Lower leg skin (tissue), 4 donors: ENCODE results near the gene TRIP10. TPM values are rescaled to one million over a fixed set of nuclear protein-coding genes. Genes with fewer than 3 reads are reported as not detected.

Experiments
- DNase-seq, 2 donors: peaks; one replicate each; pipeline ENCODE4 v3.0.0-alpha.2; 2019; ENCODE audit warnings: low spot score in 2 of 2
- H3K4me3 ChIP-seq: fragments of 200-600 bp; sonication (generic); 2 replicates; pipeline ENCODE4 v1.5.1; 2017; ENCODE audit warnings: mild to moderate bottlenecking, low read depth; ENCODE audit not compliant: poor library complexity, severe bottlenecking
- CTCF ChIP-seq, 3 donors: fragments of 450-650 bp; IDR thresholded peaks; one replicate each; pipeline ENCODE4 v1.5.1; 2016; ENCODE audit warnings: antibody characterized with exemption in 3 of 3, mild to moderate bottlenecking in 3 of 3, moderate library complexity in 2 of 3
- POLR2A ChIP-seq, 2 donors: fragments of 450-650 bp; IDR thresholded peaks; one replicate each; pipeline ENCODE4 v1.6.1; 2016 to 2017; ENCODE audit warnings: antibody characterized with exemption in 2 of 2, mild to moderate bottlenecking in 1 of 2, moderate library complexity in 1 of 2
- WGBS, 2 donors: methylation state at CpG; one replicate each; pipeline ENCODE4 v1.1.5; 2018; 5-methylcytosine and 5-hydroxymethylcytosine counted together
- intact Hi-C: fragments of 100-400 bp; cut with DNase I; formaldehyde crosslinking; loops from one replicate; pipeline ENCODE4 v1.15.0; 2023; ENCODE audit warnings: low total_unique reads
- total RNA-seq, 4 donors: library from RNA; depleted of rRNA; stranded (reverse); fragments of >200 nt; gene quantifications; one replicate each; pipeline ENCODE4 v1.1.0, GENCODE V29; 2016

TRIP10 gene
- total RNA-seq, 4 donors from 2014 or later = 41.2 to 60.2 (median 46.5) TPM

- intact Hi-C loops = no loop called here
- peak in 1 of 2 donors; percentile 82 for DNase-seq
- TF ChIP-seq CTCF (IDR thresholded peaks at IDR 0.05) (no peak), POLR2A (IDR thresholded peaks at IDR 0.05) (no peak)
- no peak overlapping the region for H3K4me3 ChIP-seq
- 74 to 78% methylated on average over 49 to 50 of the region's 50 CpGs for WGBS, 2 donors
Measured at GRCh38 chr19:6752256-6753177, 13.0 kb downstream of the TRIP10 start.

DNA sequence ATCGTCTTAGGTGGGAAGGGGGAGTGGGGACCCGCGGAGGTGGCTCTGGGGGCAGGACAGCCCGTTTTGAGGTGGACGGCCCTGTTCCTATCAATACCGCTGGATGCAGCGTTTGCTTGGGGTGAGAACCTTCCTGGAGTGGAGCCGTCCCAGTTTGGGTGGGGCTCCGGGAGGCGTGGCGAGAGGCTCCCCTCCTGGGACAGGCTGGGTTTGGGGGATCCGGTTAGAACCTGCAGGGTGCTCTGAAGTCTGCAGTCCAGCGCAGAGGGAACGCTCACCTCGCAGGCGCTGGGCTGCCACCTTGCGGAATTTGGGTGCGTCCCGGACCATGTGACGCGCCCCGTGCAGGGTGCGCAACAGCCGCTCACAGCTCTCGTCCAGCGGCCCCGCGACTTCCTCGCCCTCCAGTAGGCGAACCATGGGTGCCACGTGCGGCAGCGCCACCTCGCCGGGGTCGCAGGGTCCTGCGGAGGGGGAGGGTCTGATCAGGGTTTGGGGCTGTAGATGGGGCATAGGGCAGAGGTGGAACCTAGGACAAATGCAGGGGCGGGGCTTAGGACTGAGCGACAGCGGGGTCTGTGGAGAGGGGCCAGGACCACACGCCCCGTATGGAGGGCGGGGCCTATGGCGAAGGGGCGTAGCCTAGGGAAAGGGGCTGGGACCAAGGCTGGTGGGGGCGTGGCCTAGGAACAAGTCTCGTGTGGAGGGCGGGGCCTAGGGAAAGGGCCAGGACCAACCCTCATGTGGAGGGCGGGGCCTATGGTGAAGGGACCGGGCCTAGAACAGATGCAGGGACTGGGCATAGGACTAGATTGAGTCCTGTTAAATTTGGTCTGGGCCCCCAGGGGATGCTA lies 13.9 kb downstream of the TRIP10 start:
- no peak for TF ChIP-seq CTCF (IDR thresholded peaks at IDR 0.05)
- TF ChIP-seq POLR2A (IDR thresholded peaks at IDR 0.05) = no peak
- intact Hi-C loops = no loop called here
- DNase-seq = peak; percentile 73 to 96
- H3K4me3 ChIP-seq = no peak overlapping the region
- WGBS, 2 donors = 22 to 41% methylated on average over 20 to 41 of the region's 50 CpGs

DNA sequence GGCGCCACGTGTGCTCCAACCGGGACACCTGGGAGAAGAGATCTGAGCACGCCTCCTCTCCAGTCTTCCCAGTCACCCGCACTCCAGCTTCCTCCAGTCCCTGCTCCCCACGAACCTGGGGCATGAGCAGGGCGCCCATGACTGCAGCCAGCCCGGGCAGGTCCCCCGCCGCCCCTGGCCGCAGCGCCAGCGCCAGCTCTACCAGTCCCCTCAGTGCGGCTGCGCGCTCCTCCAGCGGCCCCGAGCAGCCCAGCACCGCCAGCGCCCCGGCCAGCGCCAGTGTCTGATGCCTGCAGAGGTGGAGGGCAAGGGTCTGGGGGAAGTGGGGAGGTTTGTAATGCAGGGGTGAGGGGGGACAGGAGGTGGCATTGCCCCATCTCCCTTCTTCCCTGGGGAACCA lies 14.7 kb downstream of the TRIP10 start:
- TF ChIP-seq POLR2A (IDR thresholded peaks at IDR 0.05) (no peak), CTCF (IDR thresholded peaks at IDR 0.05) (no peak)
- DNase-seq = peak in 1 of 2 donors; percentile 86
- intact Hi-C loops = no loop called here
- H3K4me3 ChIP-seq = no peak overlapping the region
- WGBS, 2 donors = 95 to 98% methylated on average over 11 to 21 of the region's 22 CpGs

- DNase-seq = peak in 1 of 2 donors; percentile 82
- intact Hi-C loops = no loop called here
- no peak overlapping the region for H3K4me3 ChIP-seq
- TF ChIP-seq CTCF (IDR thresholded peaks at IDR 0.05) (no peak), POLR2A (IDR thresholded peaks at IDR 0.05) (no peak)
- WGBS, 2 donors = 93 to 94% methylated on average over 22 of the region's 23 CpGs
Measured at GRCh38 chr19:6754653-6755463, 15.4 kb downstream of the TRIP10 start.

GRCh38 chr19:6760606-6761005 lies 21.1 kb downstream of the TRIP10 start:
- H3K4me3 ChIP-seq = no peak overlapping the region
- DNase-seq = no peak
- intact Hi-C loops = no loop called here
- TF ChIP-seq CTCF (IDR thresholded peaks at IDR 0.05) (no peak), POLR2A (IDR thresholded peaks at IDR 0.05) (no peak)
- WGBS, 2 donors = 94% methylated on average over 17 of the region's 17 CpGs
